Umbilical cord (tissue), 1 donor: ENCODE data around the gene GYG1. TPM values are rescaled to one million over a fixed set of nuclear protein-coding genes. Genes with fewer than 3 reads are reported as not detected.

Experiments used
- total RNA-seq: library from RNA; depleted of rRNA; stranded (reverse); fragments of >200 nt; gene quantifications from one replicate; pipeline ENCODE4 v1.2.3, GENCODE V29; 2014; ENCODE audit warnings: low replicate concordance; ENCODE audit not compliant: insufficient read depth

The GYG1 gene
- total RNA-seq, 1 donor from 2014 or later = 40.2 TPM

Other genes starting within 250 kb of the GYG1 start
- 4.6 TPM for gene CPB1, start 163.7 kb upstream of the GYG1 start, total RNA-seq
- 12.3 TPM for gene CPA3, start 126.2 kb upstream of the GYG1 start, total RNA-seq
- gene HLTF, start 95.0 kb downstream of the GYG1 start, total RNA-seq = 52.0 TPM
- 28.4 TPM for gene HPS3, start 138.1 kb downstream of the GYG1 start, total RNA-seq
- 21.7 TPM for gene CP, start 230.3 kb downstream of the GYG1 start, total RNA-seq